Loucy (cell line): ENCODE results near the gene ETNK1.

Experiments used
- H2AFZ ChIP-seq: fragments of 200-600 bp; sonication (generic); 2 replicates; pipeline ENCODE4 v1.6.0; 2016; ENCODE audit warnings: antibody characterized with exemption, mild to moderate bottlenecking, low read length, moderate library complexity
- H3F3A ChIP-seq: fragments of 200-600 bp; 2 replicates; pipeline ENCODE4 v1.6.0; 2016; ENCODE audit warnings: antibody characterized with exemption, low read depth, mild to moderate bottlenecking
- H3K27me3 ChIP-seq: fragments of 200-600 bp; sonication (generic); 2 replicates; pipeline ENCODE4 v1.6.1; 2014; ENCODE audit warnings: low read length, mild to moderate bottlenecking; ENCODE audit not compliant: insufficient read depth, poor library complexity, severe bottlenecking
- H3K36me3 ChIP-seq: fragments of 200-600 bp; sonication (generic); 2 replicates; pipeline ENCODE4 v1.6.1; 2016; ENCODE audit warnings: low read length; ENCODE audit not compliant: insufficient read depth
- H3K4me1 ChIP-seq: fragments of 200-600 bp; sonication (generic); 2 replicates; pipeline ENCODE4 v1.5.1; 2014; ENCODE audit warnings: low read length, mild to moderate bottlenecking; ENCODE audit not compliant: insufficient read depth, poor library complexity, severe bottlenecking
- H3K4me2 ChIP-seq: fragments of 200-600 bp; sonication (generic); 2 replicates; pipeline ENCODE4 v1.6.0; 2014; ENCODE audit warnings: antibody characterized with exemption, low read length, low read depth, mild to moderate bottlenecking; ENCODE audit not compliant: poor library complexity, severe bottlenecking
- H3K4me3 ChIP-seq: fragments of 200-600 bp; sonication (generic); 2 replicates; pipeline ENCODE4 v1.5.1; 2014; ENCODE audit warnings: low read length, mild to moderate bottlenecking, mixed read lengths; ENCODE audit not compliant: poor library complexity, severe bottlenecking
- H3K79me2 ChIP-seq: fragments of 200-600 bp; sonication (generic); 2 replicates; pipeline ENCODE4 v1.6.1; 2014; ENCODE audit warnings: low read length; ENCODE audit not compliant: insufficient read depth
- H3K9ac ChIP-seq: fragments of 200-600 bp; sonication (generic); 2 replicates; pipeline ENCODE4 v1.6.0; 2014; ENCODE audit warnings: mild to moderate bottlenecking, low read depth, low read length, moderate library complexity; ENCODE audit not compliant: poor library complexity, severe bottlenecking
- H3K9me2 ChIP-seq: fragments of 200-600 bp; sonication (generic); replicated peaks from 2 replicates; pipeline ENCODE4 v1.6.1; 2016; ENCODE audit warnings: low read depth, low read length, mixed read lengths
- H3K9me3 ChIP-seq: fragments of 200-600 bp; sonication (generic); 2 replicates; pipeline ENCODE4 v1.6.1; 2014; ENCODE audit warnings: mild to moderate bottlenecking, antibody characterized with exemption, low read length, low read depth; ENCODE audit not compliant: insufficient read depth
- H4K20me1 ChIP-seq: fragments of 200-600 bp; sonication (generic); 2 replicates; pipeline ENCODE4 v1.6.0; 2014; ENCODE audit warnings: antibody characterized with exemption, low read length, mild to moderate bottlenecking; ENCODE audit not compliant: insufficient read depth, poor library complexity, severe bottlenecking
- CTCF ChIP-seq: fragments of 200-600 bp; sonication (generic); conservative IDR thresholded peaks from 2 replicates; pipeline ENCODE4 v1.5.1; 2014; ENCODE audit warnings: mild to moderate bottlenecking, antibody characterized with exemption, low read length
- EZH2phosphoT487 ChIP-seq: fragments of 200-600 bp; IDR thresholded peaks from 2 replicates; pipeline ENCODE4 v1.6.1; 2018; ENCODE audit warnings: antibody characterized with exemption, mild to moderate bottlenecking, moderate library complexity, borderline replicate concordance

ETNK1 gene

GRCh38 chr12:22702690-22703089 is 77.7 kb downstream of the ETNK1 start:
- TF ChIP-seq CTCF (no peak), EZH2phosphoT487 (no peak)
- peaks cover 7% of the 10 kb centered on the region for H3K4me1 ChIP-seq
- no peaks in the 10 kb centered on the region for H3F3A ChIP-seq

DNA sequence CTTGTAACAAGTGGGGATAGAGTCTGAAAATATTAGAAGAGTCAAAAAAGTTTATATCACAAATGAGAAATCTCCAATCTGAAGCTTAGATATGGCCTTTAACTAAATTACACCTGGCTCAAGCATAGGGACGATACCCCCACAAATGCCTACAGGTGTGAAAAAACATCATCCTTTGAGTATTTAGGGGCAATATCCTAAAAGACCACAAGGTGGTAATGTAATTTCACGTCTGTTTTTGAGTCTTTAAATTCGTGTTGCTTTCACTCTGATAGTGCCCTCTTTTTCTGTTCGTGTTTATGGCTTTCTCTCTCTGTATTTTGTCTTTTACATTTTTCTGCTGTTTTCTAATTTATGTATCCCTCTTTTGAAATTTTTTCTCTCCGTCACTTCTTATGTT is 84.3 kb downstream of the ETNK1 start:
- Histone ChIP-seq H3K9me3 (no peaks in the 10 kb centered on the region), H3F3A (no peaks in the 10 kb centered on the region), H3K27me3 (no peaks in the 10 kb centered on the region), H4K20me1 (no peaks in the 10 kb centered on the region), H3K4me2 (peak overlapping the region; percentile 44), H3K36me3 (no peaks in the 10 kb centered on the region), H3K79me2 (no peaks in the 10 kb centered on the region), H3K9me2 (no peaks in the 10 kb centered on the region), H3K9ac (no peak overlapping the region), H3K4me1 (peaks cover 13% of the 10 kb centered on the region), H2AFZ (peak overlapping the region; percentile 53; the same call in 1 of the 2 replicates), H3K4me3 (no peak overlapping the region)
- TF ChIP-seq CTCF (peak; percentile 67), EZH2phosphoT487 (no peak)

More at GRCh38 chr12:22702690-22703089, 77.7 kb downstream of the ETNK1 start:
- Histone ChIP-seq H3K27me3 (no peaks in the 10 kb centered on the region), H3K9me2 (no peaks in the 10 kb centered on the region), H3K79me2 (no peaks in the 10 kb centered on the region), H3K4me2 (no peak overlapping the region), H4K20me1 (no peaks in the 10 kb centered on the region), H3K9me3 (no peaks in the 10 kb centered on the region), H3K36me3 (no peaks in the 10 kb centered on the region), H3K4me3 (no peak overlapping the region), H3K9ac (no peak overlapping the region), H2AFZ (no peak overlapping the region)

GRCh38 chr12:22712083-22712482 is 87.1 kb downstream of the ETNK1 start:
- Histone ChIP-seq H3K9ac (no peak overlapping the region), H3K27me3 (no peaks in the 10 kb centered on the region), H2AFZ (peak overlapping the region; percentile 60), H3K4me2 (no peak overlapping the region), H3K36me3 (no peaks in the 10 kb centered on the region), H3K9me3 (no peaks in the 10 kb centered on the region), H3F3A (no peaks in the 10 kb centered on the region), H3K9me2 (no peaks in the 10 kb centered on the region), H3K4me1 (peaks cover 13% of the 10 kb centered on the region), H3K4me3 (no peak overlapping the region), H4K20me1 (no peaks in the 10 kb centered on the region), H3K79me2 (no peaks in the 10 kb centered on the region)
- no peak for TF ChIP-seq CTCF
- no peak for TF ChIP-seq EZH2phosphoT487
